DND-41 (cell line): Measurements from ENCODE around the gene SERPINI2.

Experiments
- EZH2 ChIP-seq: IDR thresholded peaks from 3 replicates; pipeline ENCODE4 v1.6.1; 2012; ENCODE audit warnings: borderline replicate concordance, low read depth, mild to moderate bottlenecking, moderate library complexity, low read length, inconsistent platforms; ENCODE audit not compliant: severe bottlenecking
- TF ChIP-seq, protein P1 (sequence below): IDR thresholded peaks from 2 replicates; pipeline ENCODE4 v1.5.1; 2012; ENCODE audit warnings: borderline replicate concordance, low read length, moderate library complexity, mild to moderate bottlenecking; ENCODE audit not compliant: poor library complexity, severe bottlenecking; ENCODE audit errors: extremely low read depth

DNA sequence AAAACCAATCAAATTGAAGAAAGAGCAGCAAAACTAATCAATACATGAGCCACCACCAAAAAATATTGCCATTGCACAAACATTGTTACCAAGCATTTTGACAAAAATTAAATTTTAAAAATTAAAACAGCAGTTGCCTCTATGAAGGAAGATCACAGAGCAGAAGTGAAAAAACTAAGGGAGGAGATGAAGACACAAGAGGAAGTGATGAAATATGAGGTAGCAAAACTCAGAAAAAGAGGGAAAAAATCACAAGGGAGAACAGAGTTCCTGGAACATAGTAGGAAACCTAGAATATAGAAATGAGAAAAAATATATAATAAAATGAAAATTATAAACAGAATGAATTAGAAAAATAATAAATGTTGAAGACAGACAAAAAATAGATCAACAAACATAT lies 7.3 kb upstream of the SERPINI2 start:
- TF ChIP-seq, protein P1, sequence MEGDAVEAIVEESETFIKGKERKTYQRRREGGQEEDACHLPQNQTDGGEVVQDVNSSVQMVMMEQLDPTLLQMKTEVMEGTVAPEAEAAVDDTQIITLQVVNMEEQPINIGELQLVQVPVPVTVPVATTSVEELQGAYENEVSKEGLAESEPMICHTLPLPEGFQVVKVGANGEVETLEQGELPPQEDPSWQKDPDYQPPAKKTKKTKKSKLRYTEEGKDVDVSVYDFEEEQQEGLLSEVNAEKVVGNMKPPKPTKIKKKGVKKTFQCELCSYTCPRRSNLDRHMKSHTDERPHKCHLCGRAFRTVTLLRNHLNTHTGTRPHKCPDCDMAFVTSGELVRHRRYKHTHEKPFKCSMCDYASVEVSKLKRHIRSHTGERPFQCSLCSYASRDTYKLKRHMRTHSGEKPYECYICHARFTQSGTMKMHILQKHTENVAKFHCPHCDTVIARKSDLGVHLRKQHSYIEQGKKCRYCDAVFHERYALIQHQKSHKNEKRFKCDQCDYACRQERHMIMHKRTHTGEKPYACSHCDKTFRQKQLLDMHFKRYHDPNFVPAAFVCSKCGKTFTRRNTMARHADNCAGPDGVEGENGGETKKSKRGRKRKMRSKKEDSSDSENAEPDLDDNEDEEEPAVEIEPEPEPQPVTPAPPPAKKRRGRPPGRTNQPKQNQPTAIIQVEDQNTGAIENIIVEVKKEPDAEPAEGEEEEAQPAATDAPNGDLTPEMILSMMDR: no peak
- no peak for TF ChIP-seq EZH2
